Measurements from ENCODE around the gene DNAH7. TPM values are rescaled to one million over a fixed set of nuclear protein-coding genes. Genes with fewer than 3 reads are reported as not detected.

DNAH7 gene
- total RNA-seq: 0.98 TPM
- long read RNA-seq: 0 reads

DNA sequence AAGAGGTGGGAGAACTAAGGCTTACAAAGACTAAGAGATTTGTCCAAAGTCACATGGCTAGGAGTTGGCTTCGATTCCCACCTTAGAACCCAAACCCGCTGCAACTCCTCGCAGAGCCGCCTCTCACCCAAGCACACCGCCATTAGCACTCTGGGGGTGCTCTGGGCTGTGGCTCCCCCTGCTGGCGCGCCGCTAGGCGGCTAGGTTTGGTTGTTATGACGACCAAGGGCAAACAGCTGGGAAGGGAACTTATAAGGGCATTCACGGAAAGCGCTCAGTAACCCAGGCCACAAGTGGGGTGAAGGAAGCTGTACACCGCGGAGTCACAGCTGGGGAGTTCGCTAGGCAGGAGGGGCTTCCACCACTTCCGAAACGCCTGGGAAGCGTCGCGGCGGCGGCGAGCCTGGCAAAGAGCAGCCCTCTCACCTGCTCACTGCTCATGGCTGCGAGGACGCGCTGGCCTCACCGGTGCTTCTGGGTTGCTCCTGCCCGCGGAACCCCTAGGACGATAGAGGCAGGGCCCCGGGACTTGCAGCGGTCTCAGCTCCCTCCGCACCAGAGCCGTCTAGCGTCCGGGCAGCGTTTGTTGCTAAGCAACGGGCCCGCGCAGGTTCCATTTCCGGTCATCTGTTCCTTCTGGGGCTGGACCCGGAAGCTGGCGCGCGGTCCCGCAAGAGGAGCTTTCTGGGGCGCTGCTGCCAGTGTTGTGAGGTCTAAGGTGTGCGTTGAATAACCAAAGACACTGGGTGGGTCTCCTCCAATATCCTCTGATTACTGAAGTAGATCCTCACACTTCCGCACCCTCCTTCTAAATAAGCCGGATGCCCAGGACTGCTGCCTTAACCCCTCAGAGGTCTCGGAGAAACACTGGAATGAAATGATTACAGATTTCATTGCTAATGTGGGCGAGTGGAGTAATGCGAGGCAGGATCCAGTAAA is at the start of gene DNAH7:
Gene DNAH7 (minus strand): TSS at position 567 of the 939 bp plus-strand sequence. CDS start 126 bp downstream, at position 441.
- peak within 1 kb of the TSS; percentile 89 for H3K27ac ChIP-seq

GRCh38 chr2:196117214-196117705 is 48.6 kb upstream of the DNAH7 start:
- Histone ChIP-seq H3K27me3 (no peaks in the 10 kb centered on the region), H3K4me1 (peaks cover 9% of the 10 kb centered on the region), H3K4me3 (no peak overlapping the region), H3K27ac (no peak overlapping the region), H3K36me3 (no peaks in the 10 kb centered on the region), H3K9me3 (no peaks in the 10 kb centered on the region)
- ATAC-seq: no peak
- intact Hi-C loops (cut with DNase I): no loop called here
- no peak for TF ChIP-seq CTCF (IDR thresholded peaks at IDR 0.05)
- DNase-seq: no peak

More for the DNA sequence above, at the start of gene DNAH7:
- H3K9me3 ChIP-seq: no peaks in the 10 kb centered on the region
- H3K27me3 ChIP-seq: no peaks in the 10 kb centered on the region
- H3K4me3 ChIP-seq: peak within 1 kb of the TSS; percentile 92
- H3K36me3 ChIP-seq: no peaks in the 10 kb centered on the region
- DNase-seq (peak; percentile 96), ATAC-seq (peak; percentile 97)
- H3K4me1 ChIP-seq: peaks cover 11% of the 10 kb centered on the region
- intact Hi-C loops (cut with DNase I): no loop called here
- TF ChIP-seq CTCF (IDR thresholded peaks at IDR 0.05): peak; percentile 74

DNA sequence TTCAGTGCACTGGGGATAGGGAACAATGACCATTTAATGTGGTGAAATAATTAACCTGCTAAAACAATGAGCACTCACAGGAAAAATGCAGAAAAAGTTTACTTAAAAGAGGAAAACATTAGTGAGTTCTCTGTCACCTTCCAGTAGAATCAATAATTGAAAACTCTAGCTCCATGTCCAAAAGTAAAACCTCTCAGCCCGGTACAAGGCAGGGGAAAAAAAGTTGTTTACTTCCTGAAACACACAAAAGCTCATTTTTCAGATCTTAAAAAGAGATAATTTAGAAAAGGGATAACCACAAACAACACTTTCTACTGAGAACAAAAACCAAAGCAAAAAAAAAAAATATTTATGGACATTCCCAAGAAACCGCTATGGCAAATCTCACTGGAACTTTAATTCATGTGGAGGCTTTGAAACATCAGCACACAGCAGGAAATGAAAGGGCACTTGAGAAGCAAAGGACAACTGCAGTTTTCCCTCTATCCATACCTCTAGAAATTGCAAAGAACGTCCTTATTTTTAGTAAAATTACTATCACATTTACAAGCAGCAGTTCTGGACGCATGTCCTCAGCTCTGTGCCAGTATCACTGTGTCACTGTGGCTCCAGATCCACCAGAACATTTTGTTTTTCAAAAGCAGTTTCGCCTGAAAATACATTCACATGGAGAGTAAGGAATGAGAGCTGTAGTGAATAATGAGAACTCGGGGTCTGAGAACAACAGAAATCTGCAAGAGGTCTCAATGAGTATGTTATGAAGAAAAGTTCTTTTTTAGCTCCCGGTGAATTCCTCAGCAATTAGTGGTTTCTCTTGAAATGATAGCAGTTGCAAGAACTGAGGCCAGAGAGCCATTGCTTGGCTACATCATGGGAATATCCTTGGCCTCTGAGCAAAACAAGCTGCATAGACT is 44.7 kb upstream of the DNAH7 start:
- Histone ChIP-seq H3K27ac (peak overlapping the region; percentile 18), H3K36me3 (no peaks in the 10 kb centered on the region), H3K4me3 (no peak overlapping the region), H3K4me1 (peaks cover 9% of the 10 kb centered on the region), H3K9me3 (no peaks in the 10 kb centered on the region), H3K27me3 (no peaks in the 10 kb centered on the region)
- intact Hi-C loops (cut with DNase I): no loop called here
- ATAC-seq: no peak
- TF ChIP-seq CTCF (IDR thresholded peaks at IDR 0.05): no peak
- DNase-seq: no peak

- no peaks in the 10 kb centered on the region for H3K36me3 ChIP-seq
- no peak overlapping the region for H3K27ac ChIP-seq
- no peak for ATAC-seq
- no peaks in the 10 kb centered on the region for H3K9me3 ChIP-seq
- no peak for DNase-seq
- H3K27me3 ChIP-seq: no peaks in the 10 kb centered on the region
- intact Hi-C loops (cut with DNase I): no loop called here
- no peak overlapping the region for H3K4me3 ChIP-seq
- H3K4me1 ChIP-seq: peaks cover 9% of the 10 kb centered on the region
- no peak for TF ChIP-seq CTCF (IDR thresholded peaks at IDR 0.05)
Observed at GRCh38 chr2:196112418-196113034, 43.9 kb upstream of the DNAH7 start.

- intact Hi-C loops (cut with DNase I): no loop called here
- TF ChIP-seq CTCF (IDR thresholded peaks at IDR 0.05): no peak
Observed at GRCh38 chr2:196108604-196109003, 40.0 kb upstream of the DNAH7 start.

More at GRCh38 chr2:196108604-196109003, 40.0 kb upstream of the DNAH7 start:
- DNase-seq (no peak), ATAC-seq (no peak)
- no peaks in the 10 kb centered on the region for H3K36me3 ChIP-seq
- H3K4me3 ChIP-seq: no peak overlapping the region
- no peaks in the 10 kb centered on the region for H3K9me3 ChIP-seq
- H3K27ac ChIP-seq: no peak overlapping the region
- H3K4me1 ChIP-seq: peaks cover 9% of the 10 kb centered on the region
- no peaks in the 10 kb centered on the region for H3K27me3 ChIP-seq

Measured in upper lobe of right lung (tissue), 1 donor.